22Rv1 (cell line): ENCODE measurements around the gene FIBCD1.

ENCODE experiments used
- CTCF ChIP-seq: fragments of 450-650 bp; IDR thresholded peaks from 2 replicates; pipeline ENCODE4 v1.5.1; 2017; ENCODE audit warnings: mild to moderate bottlenecking
- ZFX ChIP-seq: fragments of 450-650 bp; IDR thresholded peaks from 2 replicates; pipeline ENCODE4 v1.6.1; 2017; ENCODE audit warnings: antibody characterized with exemption, borderline replicate concordance

- TF ChIP-seq CTCF (no peak), ZFX (no peak)
These were observed 35.6 kb downstream of the FIBCD1 start for GRCh38 chr9:130903194-130904069.
